Neutrophil (primary cell): ENCODE measurements around the gene TAMALIN.

ENCODE experiments used
- H3K27ac ChIP-seq: fragments of 200-600 bp; sonication (generic); 2 replicates; pipeline ENCODE4 v1.5.1; 2016; ENCODE audit warnings: mild to moderate bottlenecking, moderate library complexity
- H3K27me3 ChIP-seq: fragments of 200-600 bp; sonication (generic); 2 replicates; pipeline ENCODE4 v1.6.0; 2016; ENCODE audit warnings: mild to moderate bottlenecking
- H3K36me3 ChIP-seq: fragments of 200-600 bp; sonication (generic); 2 replicates; pipeline ENCODE4 v1.5.1; 2017
- H3K4me1 ChIP-seq, 2 experiments: fragments of 200-600 bp in 1 of 2; sonication (generic) in 1 of 2; 1 replicate in 1 of 2; 2 replicates in 1 of 2; pipeline versions ENCODE4 v1.5.1 to v1.6.1; 2013 to 2016; ENCODE audit warnings: low read depth in 1 of 2, low read length in 1 of 2, mild to moderate bottlenecking in 1 of 2, moderate library complexity in 1 of 2; ENCODE audit not compliant: control insufficient read depth in 1 of 2, insufficient read depth in 1 of 2
- H3K4me3 ChIP-seq, 2 experiments: fragments of 200-600 bp in 1 of 2; sonication (generic) in 1 of 2; 1 replicate in 1 of 2; 2 replicates in 1 of 2; pipeline ENCODE4 v1.5.1; 2013 to 2016; ENCODE audit warnings: low read depth in 1 of 2, low read length in 1 of 2, mild to moderate bottlenecking in 1 of 2, moderate library complexity in 1 of 2
- H3K9me3 ChIP-seq: fragments of 200-600 bp; sonication (generic); 2 replicates; pipeline ENCODE4 v1.5.1; 2016
- TF ChIP-seq, protein P1 (sequence below): fragments of 200-600 bp; sonication (generic); IDR thresholded peaks from 2 replicates; pipeline ENCODE4 v1.5.1; 2016; ENCODE audit warnings: antibody characterized with exemption

The TAMALIN gene

GRCh38 chr12:52059582-52060497 is 53.1 kb downstream of the TAMALIN start:
- no peaks in the 10 kb centered on the region for H3K9me3 ChIP-seq
- H3K4me3 ChIP-seq = no peak overlapping the region
- H3K36me3 ChIP-seq = no peaks in the 10 kb centered on the region
- TF ChIP-seq, protein P1, sequence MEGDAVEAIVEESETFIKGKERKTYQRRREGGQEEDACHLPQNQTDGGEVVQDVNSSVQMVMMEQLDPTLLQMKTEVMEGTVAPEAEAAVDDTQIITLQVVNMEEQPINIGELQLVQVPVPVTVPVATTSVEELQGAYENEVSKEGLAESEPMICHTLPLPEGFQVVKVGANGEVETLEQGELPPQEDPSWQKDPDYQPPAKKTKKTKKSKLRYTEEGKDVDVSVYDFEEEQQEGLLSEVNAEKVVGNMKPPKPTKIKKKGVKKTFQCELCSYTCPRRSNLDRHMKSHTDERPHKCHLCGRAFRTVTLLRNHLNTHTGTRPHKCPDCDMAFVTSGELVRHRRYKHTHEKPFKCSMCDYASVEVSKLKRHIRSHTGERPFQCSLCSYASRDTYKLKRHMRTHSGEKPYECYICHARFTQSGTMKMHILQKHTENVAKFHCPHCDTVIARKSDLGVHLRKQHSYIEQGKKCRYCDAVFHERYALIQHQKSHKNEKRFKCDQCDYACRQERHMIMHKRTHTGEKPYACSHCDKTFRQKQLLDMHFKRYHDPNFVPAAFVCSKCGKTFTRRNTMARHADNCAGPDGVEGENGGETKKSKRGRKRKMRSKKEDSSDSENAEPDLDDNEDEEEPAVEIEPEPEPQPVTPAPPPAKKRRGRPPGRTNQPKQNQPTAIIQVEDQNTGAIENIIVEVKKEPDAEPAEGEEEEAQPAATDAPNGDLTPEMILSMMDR = no peak
- H3K27ac ChIP-seq = no peak overlapping the region
- peaks cover 10% of the 10 kb centered on the region for H3K27me3 ChIP-seq
- H3K4me1 ChIP-seq = no peaks in the 10 kb centered on the region

DNA sequence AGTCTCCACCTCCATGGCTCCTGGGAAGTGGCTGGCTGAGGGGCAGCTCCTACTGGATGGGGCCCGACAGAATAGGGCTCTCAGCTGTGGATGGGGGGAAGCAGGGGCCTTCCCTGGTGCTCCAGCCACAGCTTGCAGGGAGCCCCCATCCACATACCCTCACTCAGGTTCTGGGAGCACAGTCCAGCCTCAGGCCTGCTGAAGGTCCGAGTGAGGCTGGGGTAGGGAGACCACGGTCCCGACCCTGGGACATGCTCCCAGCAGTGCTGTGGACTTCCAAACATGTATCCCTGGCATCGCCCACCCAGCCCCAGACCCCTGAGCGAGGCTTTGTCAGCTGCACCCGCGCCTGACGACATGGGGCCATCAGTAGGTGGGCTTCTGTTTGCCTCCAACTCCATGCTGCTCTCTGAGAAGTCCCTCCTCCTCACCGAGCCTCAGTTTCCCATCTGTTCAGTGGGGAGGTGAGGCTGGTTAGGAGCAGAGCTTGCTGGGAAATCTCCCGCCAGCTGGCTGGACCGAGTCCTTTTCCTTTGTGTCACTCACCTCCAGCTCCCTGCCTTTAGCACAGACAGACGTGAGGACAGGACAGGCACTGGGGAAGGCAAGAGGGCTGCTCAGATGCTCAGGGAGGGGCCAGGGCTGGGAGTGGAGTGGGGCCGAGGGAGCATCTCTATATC is 53.9 kb downstream of the TAMALIN start:
- TF ChIP-seq, protein P1 = no peak
- no peak overlapping the region for H3K4me3 ChIP-seq
- no peak overlapping the region for H3K27ac ChIP-seq
- peaks cover 14% of the 10 kb centered on the region for H3K27me3 ChIP-seq
- no peaks in the 10 kb centered on the region for H3K4me1 ChIP-seq
- H3K9me3 ChIP-seq = no peaks in the 10 kb centered on the region
- H3K36me3 ChIP-seq = no peaks in the 10 kb centered on the region

DNA sequence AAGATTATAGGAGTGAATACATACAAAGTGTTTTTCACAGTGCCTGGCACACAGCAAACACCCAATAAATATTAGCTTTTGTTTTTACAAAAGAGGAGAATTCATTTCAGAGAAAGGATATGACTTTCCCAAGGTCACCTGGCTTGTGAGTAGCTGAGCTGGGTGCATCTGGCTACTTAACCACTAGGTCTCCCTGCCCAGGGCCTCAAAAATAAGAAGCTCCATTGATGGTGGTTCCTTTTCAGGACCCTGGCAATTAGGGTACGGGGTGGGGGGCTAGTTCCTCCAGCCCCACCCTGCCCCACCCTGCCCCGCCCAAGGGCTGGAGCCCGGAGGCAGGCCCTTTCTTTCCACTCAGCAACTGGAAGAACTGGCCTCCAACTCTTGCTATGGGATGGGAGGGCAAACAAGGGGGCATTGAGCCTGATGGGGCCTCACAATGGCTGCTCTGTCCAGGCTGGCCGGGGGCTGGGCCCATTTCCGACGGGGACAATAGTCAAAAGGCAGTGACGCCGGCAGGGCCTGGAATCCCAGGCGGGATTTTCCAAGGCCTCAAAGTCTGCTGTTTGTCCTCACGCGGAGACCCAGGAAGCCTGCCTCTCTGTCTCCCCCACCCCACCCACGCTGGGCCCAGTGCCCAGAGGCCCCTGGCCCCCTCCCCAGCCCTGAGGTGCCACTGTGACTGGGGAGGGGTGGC is 54.9 kb downstream of the TAMALIN start:
- TF ChIP-seq, protein P1 = no peak
- H3K36me3 ChIP-seq = no peaks in the 10 kb centered on the region
- no peaks in the 10 kb centered on the region for H3K4me1 ChIP-seq

GRCh38 chr12:52062167-52063081 is 55.7 kb downstream of the TAMALIN start:
- H3K4me1 ChIP-seq = no peaks in the 10 kb centered on the region
- TF ChIP-seq, protein P1 = no peak
- peaks cover 32% of the 10 kb centered on the region for H3K27me3 ChIP-seq
- no peak overlapping the region for H3K4me3 ChIP-seq
- H3K9me3 ChIP-seq = no peaks in the 10 kb centered on the region
- H3K27ac ChIP-seq = no peak overlapping the region
- no peaks in the 10 kb centered on the region for H3K36me3 ChIP-seq

More for the DNA sequence above, 54.9 kb downstream of the TAMALIN start:
- Histone ChIP-seq H3K4me3 (no peak overlapping the region), H3K27ac (no peak overlapping the region), H3K9me3 (no peaks in the 10 kb centered on the region), H3K27me3 (peaks cover 24% of the 10 kb centered on the region)
